NCI-H1930 (cell line): ENCODE results near the gene KRT36.

ENCODE experiments used
- DNase-seq, 2 experiments: peaks; one replicate each; lab custom pipeline; 2025; lab: John Stamatoyannopoulos, UW

KRT36 gene

DNA sequence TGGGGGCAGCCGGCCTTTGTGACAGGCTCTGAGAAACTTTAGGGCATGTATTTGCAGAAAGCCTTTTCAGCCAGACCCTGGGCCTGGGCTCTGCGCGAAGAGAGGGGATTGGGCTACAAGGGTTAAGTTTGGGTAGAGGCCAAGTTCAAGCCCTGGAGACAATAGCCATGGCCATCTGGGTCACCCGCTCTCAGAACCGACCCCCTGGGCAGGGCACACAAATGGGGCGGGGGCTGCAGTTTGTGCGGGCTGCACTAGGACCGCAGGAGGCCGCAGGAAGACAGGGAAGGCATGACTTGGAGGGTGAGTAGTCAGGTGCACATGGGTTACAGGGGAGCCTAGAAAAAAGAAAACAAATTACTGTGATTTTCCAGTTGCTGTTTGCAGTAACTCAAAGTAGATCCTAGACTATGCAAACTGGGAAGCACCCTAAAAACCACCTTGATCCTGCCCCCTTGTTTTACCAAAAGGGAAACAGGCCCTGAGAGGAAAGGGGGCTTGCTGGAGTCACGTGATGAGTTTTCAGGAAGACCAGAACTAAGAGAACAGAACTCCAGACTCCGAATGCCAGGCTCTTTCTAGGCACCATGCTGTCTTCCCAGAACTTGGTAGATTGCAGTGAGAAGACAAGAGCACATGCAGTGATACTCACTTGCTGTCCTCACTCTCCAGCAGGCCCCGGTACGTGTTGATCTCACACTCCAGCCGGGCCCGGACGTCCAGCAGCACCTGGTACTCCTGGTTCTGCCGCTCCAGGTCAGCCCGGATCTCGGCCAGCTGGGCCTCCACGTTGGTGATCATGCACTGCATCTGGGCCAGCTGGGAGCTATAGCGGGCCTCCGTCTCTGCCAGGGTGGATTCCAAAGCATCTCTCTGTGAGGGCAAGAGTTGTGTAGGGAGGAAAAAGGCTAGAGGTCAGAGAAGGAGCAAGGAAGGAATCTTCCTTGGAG lies 12.6 kb downstream of the KRT36 start:
- no peak for DNase-seq

DNA sequence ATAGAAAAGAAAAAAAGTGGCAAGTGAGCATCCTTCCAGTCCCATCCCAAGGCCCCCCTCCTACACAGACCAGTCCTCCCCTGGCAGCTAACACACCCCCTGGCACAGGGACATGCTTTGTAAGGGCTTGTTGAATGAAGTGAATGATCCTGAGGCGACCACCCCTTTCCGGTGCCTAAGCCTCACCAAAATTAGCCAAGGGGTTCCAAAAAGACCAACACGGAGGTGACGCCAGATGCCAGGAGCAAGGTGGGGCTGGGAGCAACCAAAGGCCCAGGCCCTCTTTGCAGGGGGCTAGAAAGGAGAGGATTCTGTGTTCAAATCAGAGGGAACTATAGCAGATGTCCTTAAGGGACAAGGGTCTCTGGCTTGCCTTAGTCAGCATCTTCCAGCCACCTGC lies 14.3 kb downstream of the KRT36 start:
- DNase-seq = no peak

GRCh38 chr17:41474863-41475262 lies 14.8 kb downstream of the KRT36 start:
- no peak for DNase-seq

- DNase-seq = no peak
Measured at GRCh38 chr17:41468346-41468745, 21.4 kb downstream of the KRT36 start.

DNA sequence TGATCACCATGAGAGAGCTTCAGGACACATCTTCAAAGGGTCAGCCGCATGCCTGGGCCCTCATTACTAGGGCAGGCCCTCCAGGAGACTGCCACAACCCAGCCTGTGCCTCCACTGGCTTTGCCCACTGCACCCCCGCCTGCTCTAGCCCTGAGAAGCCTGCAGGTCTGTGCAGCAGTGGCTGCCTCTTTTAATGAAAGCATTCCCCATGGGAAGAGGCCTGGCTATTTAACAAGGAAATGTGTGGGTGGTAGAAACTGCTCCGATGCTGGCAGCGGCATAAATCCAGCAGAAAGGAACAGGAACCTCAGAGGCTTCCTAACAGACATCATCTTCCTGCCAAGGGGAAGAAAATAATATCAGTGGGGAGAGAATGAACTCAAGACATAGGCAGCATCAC lies 22.1 kb downstream of the KRT36 start:
- DNase-seq = no peak

DNA sequence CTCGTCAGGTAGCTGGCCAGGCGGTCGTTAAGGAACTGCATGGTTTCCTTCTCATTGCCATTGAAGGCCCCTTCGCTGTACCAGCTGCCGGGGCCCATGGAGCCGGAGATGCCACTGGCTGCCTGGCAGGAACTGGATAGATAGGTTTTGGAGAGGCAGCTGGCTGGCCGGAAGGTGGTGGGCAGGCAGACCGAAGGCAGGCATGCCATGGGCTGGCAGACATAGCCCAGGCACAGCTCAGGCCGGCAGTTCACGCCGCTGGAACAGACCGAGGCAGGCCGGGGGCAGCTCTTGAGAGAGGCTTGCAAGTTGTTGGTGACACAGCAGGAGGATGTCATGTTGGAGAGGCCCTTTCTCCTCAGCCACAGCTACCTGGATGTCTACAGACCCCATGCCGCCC lies 22.7 kb downstream of the KRT36 start, which contains the start of gene KRT32:
Gene KRT32, minus strand, starts transcription at position 399 of the 400 bp plus-strand sequence. Its CDS starts 61 bp downstream, at position 338.
- DNase-seq = no peak

- DNase-seq = no peak
Measured at GRCh38 chr17:41464682-41465081, 25.0 kb downstream of the KRT36 start.

DNA sequence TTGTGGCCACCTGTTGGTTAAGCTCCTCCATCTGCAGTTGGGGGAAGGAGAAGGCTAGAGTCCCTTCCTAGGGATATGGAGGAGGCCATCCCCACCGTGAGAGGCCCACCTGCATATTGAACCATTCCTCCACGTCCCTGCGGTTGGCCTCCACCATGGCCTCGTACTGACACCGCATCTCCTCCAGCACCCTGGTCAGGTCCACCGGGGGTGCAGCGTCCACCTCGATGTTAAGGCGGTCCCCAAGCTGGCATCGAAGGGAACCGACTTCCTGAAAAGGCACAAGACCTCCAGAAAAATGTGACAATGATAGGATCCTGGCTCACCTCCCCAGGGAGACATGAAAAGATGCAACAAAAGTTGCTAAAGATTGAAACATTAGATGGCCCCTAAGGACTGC lies 25.5 kb downstream of the KRT36 start:
- no peak for DNase-seq

- no peak for DNase-seq
Measured at GRCh38 chr17:41463746-41464145, 26.0 kb downstream of the KRT36 start.

DNA sequence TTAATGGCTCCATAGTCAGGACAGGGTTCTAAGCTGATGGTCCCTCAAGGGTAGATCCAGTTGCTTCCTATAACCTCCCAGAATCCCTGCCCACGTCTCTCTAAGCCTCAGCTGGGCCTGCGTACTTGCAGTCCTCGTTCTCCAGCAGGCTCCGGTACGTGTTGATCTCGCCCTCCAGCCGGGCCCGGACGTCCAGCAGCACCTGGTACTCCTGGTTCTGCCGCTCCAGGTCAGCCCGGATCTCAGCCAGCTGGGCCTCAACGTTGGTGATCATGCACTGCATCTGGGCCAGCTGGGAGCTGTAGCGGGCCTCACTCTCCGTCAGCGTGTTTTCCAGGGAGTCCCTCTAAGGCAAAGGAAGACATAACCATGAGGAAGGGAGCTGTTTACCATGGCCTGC lies 27.0 kb downstream of the KRT36 start:
- no peak for DNase-seq

DNA sequence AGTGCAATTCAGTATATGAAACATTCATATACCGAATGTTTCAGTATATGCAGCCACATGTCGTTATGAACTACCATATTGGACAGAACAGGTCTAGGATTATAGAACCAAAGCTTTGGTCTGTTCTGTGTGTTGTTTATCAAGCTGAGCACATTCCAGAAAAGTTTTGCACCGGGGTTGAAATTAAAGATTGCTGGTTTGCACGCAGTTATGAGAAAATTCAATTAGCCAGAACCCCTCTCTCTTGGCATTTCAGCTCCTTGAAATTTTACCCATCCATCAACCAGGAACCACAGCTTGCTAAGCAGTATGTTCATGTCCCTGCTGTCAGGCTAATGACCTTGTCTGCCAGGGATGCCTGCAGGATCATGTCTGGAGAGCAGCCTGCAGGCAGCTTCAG lies 32.0 kb downstream of the KRT36 start:
- no peak for DNase-seq

DNA sequence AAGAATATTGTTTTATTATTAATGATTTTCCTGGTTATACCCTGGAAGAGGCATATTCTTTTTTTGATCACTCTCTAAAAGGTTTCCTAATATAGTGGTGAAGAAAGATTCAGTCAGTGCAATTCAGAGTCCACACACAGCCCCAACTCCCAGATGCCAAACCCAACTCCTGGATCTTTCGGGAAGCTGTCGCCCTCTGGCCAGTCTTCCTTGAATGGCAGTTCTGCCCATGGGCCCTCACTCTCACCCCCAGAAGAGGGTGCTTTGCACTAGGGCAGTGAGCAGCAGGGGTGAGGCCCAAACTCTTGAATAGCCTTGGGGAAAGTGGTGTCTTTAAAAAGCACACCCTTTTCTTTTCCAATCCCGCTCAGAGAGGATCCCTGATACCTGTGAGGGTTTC lies 33.5 kb downstream of the KRT36 start:
- DNase-seq = no peak

GRCh38 chr17:41455236-41455635 lies 34.5 kb downstream of the KRT36 start:
- no peak for DNase-seq

DNA sequence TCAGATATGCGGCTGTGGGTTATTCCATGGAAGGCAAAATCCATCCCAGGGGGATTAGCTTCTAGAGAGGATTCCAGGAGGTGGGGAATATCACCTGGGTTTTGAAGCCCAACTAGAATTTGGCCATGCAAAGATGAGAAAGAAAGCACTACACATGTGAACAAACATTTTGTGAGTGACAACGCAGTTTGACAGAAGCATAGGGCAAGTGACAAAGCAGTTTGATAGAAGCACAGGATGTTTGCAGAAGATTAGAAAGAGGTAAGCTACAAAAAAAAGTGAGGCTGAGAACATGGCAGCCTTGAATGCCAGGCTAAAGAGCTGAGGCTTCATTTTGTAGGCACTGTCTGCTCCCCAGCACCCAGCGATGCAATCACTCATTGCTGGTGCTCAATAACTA lies 36.6 kb downstream of the KRT36 start:
- DNase-seq = no peak

- DNase-seq = no peak
Measured at GRCh38 chr17:41452281-41452680, 37.4 kb downstream of the KRT36 start.

- DNase-seq = no peak
Measured at GRCh38 chr17:41451154-41451728, 38.5 kb downstream of the KRT36 start.

GRCh38 chr17:41449008-41449407 lies 40.7 kb downstream of the KRT36 start:
- no peak for DNase-seq

GRCh38 chr17:41448506-41448905 lies 41.2 kb downstream of the KRT36 start:
- DNase-seq = no peak

DNA sequence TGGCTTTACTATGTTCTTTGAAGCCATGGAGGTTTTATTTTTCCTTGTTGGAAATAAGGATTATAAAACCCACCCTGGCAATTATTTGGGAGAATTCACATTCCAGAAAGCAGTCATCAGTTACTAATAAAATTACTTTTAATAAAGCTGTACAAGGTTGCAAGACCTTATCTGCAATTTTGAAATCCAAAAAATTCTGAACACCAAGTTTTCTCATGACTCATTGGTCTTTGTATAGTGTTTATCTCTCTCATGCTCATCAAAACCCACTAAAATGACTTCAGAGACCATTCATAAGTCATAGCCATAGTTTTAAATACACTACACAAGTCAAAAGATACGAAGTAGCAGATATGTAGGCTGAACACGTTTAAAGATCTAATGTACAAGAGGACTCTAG lies 42.9 kb downstream of the KRT36 start:
- DNase-seq = no peak

DNA sequence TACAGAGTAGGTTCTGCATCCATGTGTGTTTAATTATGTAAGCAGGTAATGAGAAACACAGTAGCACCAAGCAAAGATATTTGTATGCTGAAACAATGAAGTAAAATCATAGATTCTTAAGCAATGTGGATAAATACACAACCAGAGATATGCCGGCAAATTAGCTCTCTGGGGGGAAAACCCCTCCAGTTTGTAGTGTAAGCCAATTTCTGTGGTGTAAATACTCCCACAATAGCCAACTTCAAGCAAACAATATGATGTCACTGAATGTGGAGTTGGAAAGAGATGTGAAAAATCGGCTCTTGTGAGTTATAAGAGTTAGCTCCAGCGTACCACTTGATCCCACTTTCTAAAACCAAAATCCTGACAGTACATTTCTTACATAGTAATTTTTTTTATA lies 45.1 kb downstream of the KRT36 start:
- DNase-seq = no peak

DNA sequence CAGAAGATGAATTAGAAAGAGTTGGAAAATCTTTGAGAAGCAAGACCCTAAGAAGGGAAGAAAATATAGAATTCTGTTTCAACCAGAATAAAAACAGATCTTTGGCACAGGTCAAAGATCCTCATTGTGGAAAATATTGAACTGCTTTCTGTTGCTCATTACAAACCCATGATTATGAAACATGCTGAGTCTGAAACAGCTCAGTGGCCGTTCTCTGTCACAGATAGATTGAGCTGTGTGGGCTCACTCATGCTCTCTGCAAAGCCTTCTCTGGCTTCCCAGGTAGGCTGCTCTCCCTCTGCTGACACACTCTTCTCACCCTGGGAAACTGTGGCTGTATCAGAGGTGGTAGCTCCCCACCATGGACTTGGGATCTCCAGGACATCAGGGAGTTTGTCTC lies 45.5 kb downstream of the KRT36 start:
- no peak for DNase-seq

DNA sequence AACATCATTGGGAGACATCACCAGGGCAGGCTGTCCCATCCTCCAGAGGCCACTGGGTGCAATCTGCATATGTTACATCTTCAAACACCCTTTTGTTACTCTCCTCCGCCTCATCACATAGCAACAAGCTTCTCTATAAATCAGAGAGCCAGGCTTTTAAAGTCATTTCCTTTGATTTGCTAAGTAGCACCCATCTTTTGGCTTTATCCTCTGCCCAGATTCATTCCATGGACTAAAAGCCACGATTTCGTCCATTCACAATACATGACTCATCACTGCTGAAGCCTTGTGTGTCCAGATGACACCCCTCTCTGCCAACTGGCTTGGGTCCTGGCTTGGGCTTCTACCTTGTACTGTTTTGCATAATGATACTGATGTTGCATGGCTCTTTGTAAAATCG lies 47.0 kb downstream of the KRT36 start:
- DNase-seq = no peak

DNA sequence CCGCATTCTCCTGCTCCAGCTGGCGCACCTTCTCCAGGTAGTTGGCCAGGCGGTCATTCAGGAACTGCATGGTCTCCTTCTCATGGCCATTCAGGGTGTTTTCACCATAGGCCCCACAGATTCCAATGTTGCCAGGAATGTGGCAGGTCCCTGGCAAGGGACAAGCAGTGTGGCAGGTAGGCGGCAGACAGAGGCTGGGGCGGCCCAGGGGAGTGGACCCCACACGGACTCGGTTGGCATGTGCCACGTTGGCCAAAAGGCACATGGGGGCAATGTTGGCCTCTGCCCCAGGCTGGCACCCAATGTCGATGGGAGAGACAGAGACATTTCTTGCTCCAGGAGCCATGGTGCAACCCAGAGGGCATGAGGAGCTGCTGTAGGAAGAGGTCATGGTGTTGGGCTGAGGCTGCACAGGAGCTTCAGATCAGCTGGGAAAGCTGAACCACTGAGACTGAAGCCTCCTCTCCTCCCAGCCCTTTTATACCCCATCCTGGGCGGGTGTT lies 49.1 kb downstream of the KRT36 start, which contains the start of gene KRT38:
Gene KRT38, minus strand, starts transcription at position 453 of the 503 bp plus-strand sequence. Its CDS starts 62 bp downstream, at position 391.
- no peak for DNase-seq
